ENCODE results near the gene ESPNL.

ESPNL gene

DNA sequence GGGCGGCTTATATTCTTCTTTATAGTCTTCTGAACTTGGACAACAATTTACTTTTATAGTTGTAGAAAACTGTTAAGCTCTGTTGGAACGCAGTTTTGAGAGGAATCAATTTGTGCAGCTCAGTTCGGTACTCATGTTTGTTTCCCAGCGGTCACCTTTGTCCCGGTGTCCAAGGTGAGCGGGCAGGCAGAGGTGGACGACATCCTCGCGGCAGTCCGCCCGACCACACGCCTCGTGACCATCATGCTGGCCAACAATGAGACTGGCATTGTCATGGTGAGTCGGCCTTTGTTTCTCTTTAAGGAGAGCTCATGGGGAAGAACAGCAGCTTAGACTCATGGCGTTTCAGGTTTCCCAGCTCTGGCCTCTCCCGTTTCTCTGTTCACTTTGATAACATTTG is 18.6 kb upstream of the ESPNL start:
- TF ChIP-seq CTCF (IDR thresholded peaks at IDR 0.05; ENCODE audit: low read depth, low read length, missing control alignments): no peak
- H3K36me3 ChIP-seq (replicated peaks): peaks cover 2% of the 10 kb centered on the region
- in situ Hi-C loops (cut with HindIII; ENCODE audit: low pct_ligation_motif_present, low sequenced_read_pairs): no loop called here

GRCh38 chr2:238082151-238082550 is 18.0 kb upstream of the ESPNL start:
- no peak overlapping the region for H3K27ac ChIP-seq
- no peaks in the 10 kb centered on the region for H3K27me3 ChIP-seq (replicated peaks)
- no peak overlapping the region for H3K4me3 ChIP-seq (ENCODE audit: low read depth, low read length)
- DNase-seq: no peak
- in situ Hi-C loops (cut with HindIII; ENCODE audit: low pct_ligation_motif_present, low sequenced_read_pairs): no loop called here
- peaks cover 2% of the 10 kb centered on the region for H3K36me3 ChIP-seq (replicated peaks)
- TF ChIP-seq CTCF (IDR thresholded peaks at IDR 0.05; ENCODE audit: low read depth, low read length, missing control alignments): no peak

More for the DNA sequence above, 18.6 kb upstream of the ESPNL start:
- H3K27ac ChIP-seq: no peak overlapping the region
- H3K27me3 ChIP-seq (replicated peaks): no peaks in the 10 kb centered on the region
- H3K4me3 ChIP-seq (ENCODE audit: low read depth, low read length): no peak overlapping the region
- no peak for DNase-seq

GRCh38 chr2:238082827-238083226 is 17.3 kb upstream of the ESPNL start:
- peaks cover 2% of the 10 kb centered on the region for H3K36me3 ChIP-seq (replicated peaks)
- TF ChIP-seq CTCF (IDR thresholded peaks at IDR 0.05; ENCODE audit: low read depth, low read length, missing control alignments): no peak
- in situ Hi-C loops (cut with HindIII; ENCODE audit: low pct_ligation_motif_present, low sequenced_read_pairs): no loop called here
- H3K27ac ChIP-seq: no peak overlapping the region
- DNase-seq: no peak
- no peaks in the 10 kb centered on the region for H3K27me3 ChIP-seq (replicated peaks)
- no peak overlapping the region for H3K4me3 ChIP-seq (ENCODE audit: low read depth, low read length)

DNA sequence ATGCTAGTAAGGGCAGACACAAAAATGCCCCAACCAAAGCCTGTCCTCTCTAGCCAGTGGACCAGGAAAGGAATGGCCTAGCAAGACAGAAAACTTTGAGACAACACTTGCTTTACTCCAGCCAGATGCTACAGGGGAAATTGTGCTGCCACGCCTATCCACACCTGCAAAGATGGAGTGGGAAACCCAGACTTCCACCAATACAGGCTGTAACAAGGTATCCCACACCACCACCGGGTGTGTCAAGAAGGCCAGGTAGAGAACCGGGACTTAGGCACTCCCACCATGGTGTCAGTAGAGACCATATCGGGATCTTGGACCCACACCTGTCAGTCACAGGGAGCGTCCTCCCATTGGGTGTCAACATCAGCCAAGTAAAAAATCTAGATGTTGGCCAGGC is 16.2 kb upstream of the ESPNL start:
- H3K4me3 ChIP-seq (ENCODE audit: low read depth, low read length): no peak overlapping the region

GRCh38 chr2:238084761-238085160 is 15.4 kb upstream of the ESPNL start:
- Histone ChIP-seq H3K27me3 (replicated peaks) (no peaks in the 10 kb centered on the region), H3K4me3 (ENCODE audit: low read depth, low read length) (no peak overlapping the region), H3K36me3 (replicated peaks) (peaks cover 2% of the 10 kb centered on the region), H3K27ac (no peak overlapping the region)
- TF ChIP-seq CTCF (IDR thresholded peaks at IDR 0.05; ENCODE audit: low read depth, low read length, missing control alignments): no peak
- no peak for DNase-seq
- in situ Hi-C loops (cut with HindIII; ENCODE audit: low pct_ligation_motif_present, low sequenced_read_pairs): no loop called here

More for the DNA sequence above, 16.2 kb upstream of the ESPNL start:
- Histone ChIP-seq H3K27ac (no peak overlapping the region), H3K27me3 (replicated peaks) (no peaks in the 10 kb centered on the region), H3K36me3 (replicated peaks) (peaks cover 2% of the 10 kb centered on the region)
- no peak for TF ChIP-seq CTCF (IDR thresholded peaks at IDR 0.05; ENCODE audit: low read depth, low read length, missing control alignments)
- in situ Hi-C loops (cut with HindIII; ENCODE audit: low pct_ligation_motif_present, low sequenced_read_pairs): no loop called here
- DNase-seq: no peak

- DNase-seq: no peak
- H3K27me3 ChIP-seq (replicated peaks): no peaks in the 10 kb centered on the region
- H3K4me3 ChIP-seq (ENCODE audit: low read depth, low read length): no peak overlapping the region
- H3K27ac ChIP-seq: no peak overlapping the region
- in situ Hi-C loops (cut with HindIII; ENCODE audit: low pct_ligation_motif_present, low sequenced_read_pairs): no loop called here
- H3K36me3 ChIP-seq (replicated peaks): peaks cover 2% of the 10 kb centered on the region
- no peak for TF ChIP-seq CTCF (IDR thresholded peaks at IDR 0.05; ENCODE audit: low read depth, low read length, missing control alignments)
Observed at GRCh38 chr2:238085899-238086298, 14.2 kb upstream of the ESPNL start.

Measured in brain microvascular endothelial cell (primary cell).